GM19025 (cell line): ENCODE measurements around the gene DCP1B.
"Not testable (repeated sequence)": the region's sequence is repeated elsewhere in the genome, so short reads cannot be mapped to it uniquely, and the experiment has no call there.

Experiments used
- ATAC-seq: cut with Tn5 transposase; IDR thresholded peaks from one replicate; pipeline ENCODE4 v1.9.1; 2021; ENCODE audit warnings: mild to moderate bottlenecking, low read depth, moderate library complexity; ENCODE audit not compliant: unreplicated experiment

DCP1B gene

DNA sequence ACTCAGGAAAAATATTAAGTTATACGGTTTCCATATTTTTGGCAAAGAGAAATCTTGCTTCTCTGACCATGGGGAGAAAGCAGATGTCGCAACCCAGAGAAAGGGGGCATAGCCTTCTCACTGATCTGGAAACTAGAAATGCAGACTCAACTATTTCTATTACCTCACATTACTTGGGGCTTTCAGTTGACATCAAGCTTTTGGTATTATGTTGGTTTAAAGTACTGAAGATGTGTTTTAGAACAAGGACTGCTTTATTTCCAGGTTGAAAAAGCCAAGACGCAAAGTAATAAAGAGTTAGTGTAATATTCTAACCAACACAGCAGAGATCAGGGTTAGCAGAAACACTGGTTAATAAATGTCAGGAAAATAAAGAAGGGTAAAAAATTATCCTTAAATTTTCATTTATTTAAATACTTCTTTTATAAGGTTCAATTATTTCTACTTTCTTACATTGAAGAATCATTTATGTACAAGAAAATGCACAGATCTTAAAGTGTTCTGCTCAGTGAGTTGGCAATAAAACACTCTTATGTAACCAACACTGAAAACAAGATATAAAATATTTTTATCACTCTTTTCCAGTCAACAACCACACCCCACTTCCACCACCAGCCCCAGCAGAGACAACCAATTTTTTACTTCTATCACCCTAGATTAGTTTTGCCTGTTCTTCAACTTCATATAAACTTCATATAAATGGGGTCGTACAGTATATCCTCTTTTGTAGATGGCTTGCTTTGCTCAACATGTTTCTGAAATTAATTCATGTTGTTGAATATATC is 26.0 kb downstream of the DCP1B start:
- ATAC-seq: no peak

DNA sequence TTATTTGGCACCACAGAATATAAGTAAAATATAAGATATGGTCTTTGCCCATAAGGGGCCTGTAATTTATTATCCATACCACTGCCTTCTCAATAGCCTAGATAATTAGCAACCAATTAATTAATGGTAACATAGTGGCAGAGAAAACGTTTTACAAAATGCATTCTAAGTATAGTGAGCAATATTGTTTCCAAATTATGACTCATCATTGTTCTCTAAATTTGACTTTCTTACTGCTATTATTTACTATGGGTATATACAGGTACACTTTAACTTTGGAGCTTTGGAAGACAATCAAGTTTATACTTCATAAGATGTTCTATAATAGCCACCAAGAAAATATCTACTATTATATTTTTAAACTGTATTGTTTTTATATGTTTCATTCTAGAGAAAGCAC is 26.7 kb downstream of the DCP1B start:
- no peak for ATAC-seq

DNA sequence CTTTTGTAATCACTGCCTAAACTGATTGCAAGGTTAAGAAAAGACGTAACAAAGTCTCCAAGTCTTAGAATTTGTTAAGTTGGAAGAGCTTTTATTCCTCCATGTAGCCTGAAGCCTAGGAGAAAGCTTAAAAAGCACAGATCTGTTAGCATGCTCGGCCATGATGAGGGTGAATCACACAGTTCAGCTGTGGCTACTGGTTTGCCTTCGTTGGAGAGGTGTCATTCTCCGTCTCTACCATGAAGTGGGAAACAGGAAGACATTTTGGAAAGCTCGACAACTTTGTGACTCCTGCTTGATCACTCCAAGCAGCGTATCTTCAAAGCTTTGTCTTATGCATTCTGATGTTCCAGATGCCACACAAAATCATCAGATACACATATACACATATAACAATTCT is 27.1 kb downstream of the DCP1B start:
- ATAC-seq: no peak

DNA sequence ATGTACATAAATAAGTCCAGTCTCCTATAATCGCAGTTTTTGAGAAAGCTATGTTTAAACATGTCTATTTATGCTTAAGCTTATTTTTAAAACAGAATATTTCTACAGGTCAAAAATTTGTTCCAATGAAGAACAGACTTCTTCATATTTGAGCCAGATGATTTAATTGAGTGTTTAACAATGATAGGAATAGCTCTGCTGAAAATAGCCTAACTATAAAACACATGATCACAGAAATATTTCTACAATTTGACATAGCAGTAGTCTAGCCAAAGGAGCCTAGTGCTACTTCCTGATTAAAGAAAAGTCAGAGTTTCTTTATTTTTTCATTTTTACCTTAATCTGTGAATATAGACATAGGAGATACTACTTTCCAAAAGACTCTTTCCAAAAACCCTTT is 29.4 kb downstream of the DCP1B start:
- no peak for ATAC-seq

DNA sequence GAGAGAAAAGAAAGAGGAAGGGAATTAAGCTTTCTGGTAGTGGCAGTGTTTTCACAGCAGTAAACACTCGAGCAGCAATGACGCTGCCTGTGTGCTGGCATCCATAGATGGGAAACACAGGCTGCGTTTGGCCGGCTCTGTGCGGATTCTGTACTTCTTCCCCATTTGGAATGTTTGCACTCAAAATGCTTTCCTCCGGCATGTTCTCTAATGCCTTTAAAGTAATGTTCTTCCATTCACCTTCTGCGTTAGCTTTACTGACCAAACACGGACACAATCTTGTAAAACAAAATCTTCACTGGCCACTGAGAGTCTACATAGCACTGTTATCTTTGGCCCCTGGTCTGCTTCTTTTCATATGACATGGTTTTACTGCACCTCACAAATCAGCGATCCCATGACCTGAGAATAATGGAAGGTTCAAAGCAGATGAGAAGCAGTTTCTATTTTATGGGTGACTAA is 31.4 kb downstream of the DCP1B start:
- no peak for ATAC-seq

DNA sequence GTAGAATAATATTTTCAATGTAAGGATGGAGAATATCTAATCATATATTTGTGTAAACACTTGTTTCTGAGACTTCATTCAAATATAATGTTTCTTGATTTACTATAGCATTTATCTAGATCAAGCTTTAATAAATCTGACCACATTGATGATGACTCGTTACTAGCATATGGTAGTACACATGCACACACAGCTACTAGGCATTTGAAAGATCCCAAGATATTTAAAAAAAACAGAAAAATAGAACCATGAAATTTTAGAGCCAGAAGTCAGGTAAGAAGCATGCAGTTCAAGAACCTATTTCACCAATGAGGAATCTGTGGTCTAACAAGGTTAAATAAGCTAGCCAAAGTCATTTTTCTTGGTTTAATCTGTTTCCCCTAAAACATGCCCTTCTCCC is 32.0 kb downstream of the DCP1B start:
- no peak for ATAC-seq

DNA sequence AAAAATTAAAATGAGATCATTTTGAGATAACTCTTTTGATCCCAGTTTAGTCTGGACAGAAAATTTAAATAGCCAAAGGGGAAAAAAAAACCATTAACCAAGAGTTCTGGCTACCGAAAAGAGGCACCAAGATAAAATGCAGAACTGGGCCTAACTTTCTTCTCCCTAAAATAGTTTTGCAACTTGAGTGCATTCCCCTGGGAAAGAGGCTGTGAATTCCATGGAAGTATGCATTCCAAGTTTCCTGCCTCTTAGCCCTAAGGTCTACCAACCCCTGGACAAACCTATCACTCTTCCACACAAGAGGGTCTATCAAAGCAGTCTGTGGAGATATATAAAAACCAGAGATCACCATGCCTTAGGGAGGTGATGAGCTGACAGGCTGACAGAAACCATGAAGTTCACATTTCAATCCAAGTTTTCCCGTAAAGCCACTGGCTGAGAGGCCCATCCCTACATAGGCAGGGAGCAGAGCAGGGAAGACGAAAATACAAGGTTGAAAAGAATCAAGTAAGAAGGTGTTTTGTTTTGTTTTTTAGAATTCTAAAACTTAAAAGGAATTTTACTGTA is 33.8 kb downstream of the DCP1B start:
- no peak for ATAC-seq

DNA sequence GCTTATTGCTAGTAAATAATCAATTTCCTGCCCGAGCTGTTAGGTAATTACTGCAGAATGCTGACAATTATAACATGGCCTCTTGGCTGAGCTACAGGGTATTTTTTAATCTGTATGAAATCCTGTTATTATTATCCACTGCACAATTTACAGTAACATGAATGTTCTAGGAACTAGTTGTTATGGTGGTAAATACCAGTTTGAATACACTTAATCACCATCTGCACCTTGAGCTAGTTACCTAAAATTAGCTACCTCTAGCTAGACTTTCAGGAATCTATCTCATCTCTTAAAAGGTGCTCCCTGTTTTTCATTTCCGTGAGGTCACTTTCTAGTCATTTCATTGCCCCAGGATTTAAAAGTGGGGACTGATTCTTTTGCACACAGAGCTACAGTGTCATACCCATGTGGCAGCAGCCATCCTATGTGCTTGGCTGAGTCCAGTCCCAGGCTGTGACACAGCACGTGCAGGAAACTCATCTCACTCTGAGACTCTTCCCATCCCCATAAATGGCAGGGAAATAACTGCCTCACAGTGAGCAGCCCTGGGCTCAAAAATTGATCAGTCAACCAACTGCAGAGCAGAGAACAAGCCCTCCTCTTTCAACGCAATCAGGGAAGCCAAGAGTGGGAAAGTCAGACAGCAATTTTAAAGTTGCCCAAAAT is 37.6 kb downstream of the DCP1B start:
- no peak for ATAC-seq

DNA sequence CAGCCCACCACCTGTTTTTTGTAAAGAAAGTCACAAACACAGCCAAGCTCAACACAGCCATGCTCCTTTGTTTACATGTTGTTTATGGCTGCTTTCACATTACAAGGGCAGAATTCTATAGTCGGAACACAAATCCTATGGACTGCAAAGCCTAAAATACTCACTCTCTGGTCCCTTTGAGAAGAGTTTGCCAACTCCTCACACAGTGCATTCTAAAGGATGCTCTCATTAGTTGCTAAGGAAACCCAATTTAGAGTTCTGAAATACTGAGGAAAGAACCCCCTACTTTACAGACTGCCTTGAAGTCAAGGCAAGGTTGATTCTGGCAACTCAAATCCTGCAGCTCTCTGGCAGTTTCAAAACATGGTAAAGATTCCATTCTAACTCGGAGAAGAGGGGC is 38.3 kb downstream of the DCP1B start:
- no peak for ATAC-seq

DNA sequence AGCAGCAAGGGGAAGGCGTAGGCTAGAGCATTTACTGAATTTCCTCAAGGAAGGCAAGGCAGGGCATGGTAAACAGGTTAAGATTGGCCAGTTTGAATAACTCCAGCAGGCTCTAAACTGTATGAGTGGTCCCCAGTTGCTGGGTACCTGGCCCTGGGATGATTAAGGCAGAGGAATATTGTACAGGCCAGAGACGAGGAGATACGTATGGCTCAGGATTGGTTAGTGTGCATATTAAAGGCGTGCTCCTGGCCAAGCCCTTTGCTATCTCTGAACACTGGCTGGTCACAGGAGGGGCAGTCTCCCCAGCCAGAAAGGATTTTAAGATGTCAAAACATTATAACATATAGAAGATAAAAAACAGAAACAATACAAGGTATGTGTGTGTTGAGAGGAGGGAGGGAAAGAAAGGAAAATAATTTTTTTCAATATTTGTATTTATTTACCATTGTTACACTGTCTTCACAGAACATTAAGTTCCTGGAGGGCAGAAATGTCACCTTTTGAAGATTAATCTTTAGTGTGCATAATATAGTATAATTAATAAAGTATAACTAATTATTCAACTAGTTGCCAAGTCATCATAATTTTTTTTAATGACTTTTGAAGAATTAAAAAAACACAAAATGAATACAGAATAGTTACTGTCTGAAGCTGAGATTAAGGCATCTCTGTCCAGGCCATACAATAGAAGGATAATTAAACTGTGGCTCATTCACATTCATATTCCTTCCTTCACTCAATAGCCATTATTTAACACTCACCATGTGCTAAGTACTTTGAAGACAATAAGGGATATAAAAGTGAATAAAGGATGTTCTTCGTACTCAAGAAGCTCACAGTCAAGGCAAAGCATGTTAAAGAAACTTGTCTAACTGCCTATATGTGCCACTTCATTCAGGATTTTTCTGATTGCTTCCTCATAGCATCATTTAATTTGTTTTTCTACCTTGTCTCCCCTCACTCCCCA is 41.9 kb downstream of the DCP1B start:
- ATAC-seq: no peak

DNA sequence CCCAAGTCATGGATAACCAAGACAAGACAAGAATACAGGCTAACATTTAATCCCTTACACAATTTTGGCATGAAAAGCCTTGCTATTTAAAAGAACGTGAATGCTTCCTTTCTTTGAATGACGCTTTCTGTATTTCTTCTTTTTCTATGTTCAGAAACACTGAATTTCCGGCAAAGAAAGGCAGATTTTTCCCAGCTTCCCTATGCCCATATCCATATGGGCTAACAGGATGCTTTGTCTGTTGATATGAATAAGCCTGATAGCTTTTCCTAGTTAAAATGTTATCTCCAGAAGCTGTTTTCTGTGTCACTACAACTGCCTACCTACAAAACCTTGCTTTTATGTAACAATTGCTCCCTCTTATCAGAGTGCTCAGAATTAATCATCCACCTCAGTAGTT is 47.5 kb downstream of the DCP1B start:
- ATAC-seq: no peak

DNA sequence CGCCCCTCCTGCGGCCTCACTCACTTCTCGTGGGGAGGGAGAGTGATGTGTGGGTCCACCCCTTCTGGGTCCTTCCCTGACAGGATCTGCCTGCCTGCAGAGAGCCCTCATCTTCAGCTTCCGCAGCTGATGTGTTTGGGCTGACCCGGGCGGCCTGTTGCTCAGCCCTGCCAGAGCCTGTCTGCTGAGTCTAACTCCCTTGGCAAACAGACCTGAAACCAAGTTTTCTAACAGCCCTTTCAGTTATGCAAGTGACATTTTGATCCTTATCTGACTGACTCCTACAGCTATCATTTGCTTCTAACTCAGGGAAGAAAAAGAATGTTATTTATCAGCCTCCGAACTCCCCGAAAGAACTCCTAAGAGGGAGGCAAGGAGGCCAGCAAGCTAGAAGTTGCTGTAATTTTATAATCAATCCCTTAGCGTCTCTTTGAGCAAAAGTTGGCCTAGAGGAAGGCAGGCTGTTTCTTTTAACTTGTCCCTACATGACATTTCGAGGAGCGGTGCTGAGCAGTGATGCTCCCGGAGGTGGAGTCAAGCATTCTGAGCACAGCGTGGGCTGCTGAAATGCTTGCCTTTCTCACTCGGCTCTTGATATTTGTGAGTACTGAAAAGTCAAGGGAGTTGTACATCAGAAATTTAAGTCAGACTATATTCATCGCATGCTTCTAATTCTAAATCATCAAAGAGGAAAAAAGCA is 54.3 kb downstream of the DCP1B start:
- no peak for ATAC-seq

DNA sequence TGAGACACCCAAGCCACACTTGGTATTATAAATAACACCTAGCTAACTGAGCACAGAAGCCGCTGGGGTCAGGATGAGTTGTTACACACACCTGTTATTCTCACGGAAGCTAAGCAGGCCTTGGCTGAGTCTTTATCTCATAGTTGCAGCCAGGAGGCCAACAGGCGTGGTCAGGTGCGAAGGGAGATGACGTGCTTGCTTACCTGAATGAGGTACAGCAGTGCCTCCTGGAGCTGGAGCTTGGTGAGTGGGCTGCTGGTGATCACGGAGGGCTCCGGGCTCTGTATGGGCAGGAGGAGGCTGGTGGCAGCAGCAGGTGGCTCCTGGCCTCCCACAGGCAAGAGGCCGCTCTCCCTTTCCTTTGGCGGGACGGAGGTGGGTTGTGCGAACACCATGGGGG is 55.4 kb downstream of the DCP1B start:
- no peak for ATAC-seq

DNA sequence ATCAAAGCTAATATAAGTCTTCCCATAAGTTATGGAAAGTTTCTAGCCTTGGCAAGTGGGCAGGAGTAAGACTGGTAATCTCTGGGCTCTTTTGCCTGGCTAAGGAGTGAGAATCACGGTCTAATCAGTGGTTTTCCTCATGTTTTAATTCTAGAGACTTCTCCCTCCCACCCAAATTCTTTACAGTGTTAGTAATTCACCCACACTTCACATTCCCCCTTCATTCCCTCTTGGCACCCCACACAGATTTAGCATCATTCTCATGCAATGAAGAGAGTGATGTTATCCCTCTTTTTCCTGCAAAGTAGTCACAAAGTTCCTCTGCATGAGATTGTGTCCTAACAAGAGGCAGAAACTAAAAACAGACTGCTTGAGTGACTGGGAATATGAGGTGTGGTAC is 57.2 kb downstream of the DCP1B start:
- no peak for ATAC-seq

DNA sequence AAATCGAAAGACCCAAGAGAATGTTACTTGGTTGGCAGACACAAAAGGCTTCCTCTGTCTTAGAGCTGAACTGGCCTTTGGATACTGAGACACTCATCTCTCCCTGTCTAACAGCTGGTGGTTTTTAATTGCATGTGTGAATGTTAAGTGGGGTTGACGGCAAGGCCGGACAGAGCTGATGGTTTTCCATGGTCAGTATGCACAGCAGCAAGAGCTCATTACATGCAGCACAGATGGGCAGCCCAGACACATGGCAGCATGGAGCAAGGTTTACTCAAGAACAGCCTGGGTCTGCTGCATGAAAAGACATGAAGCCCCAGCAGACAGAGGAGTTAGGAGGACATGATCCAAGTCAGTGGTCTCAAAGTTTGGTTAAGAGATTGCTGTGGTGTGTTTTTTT is 58.0 kb downstream of the DCP1B start:
- no peak for ATAC-seq

DNA sequence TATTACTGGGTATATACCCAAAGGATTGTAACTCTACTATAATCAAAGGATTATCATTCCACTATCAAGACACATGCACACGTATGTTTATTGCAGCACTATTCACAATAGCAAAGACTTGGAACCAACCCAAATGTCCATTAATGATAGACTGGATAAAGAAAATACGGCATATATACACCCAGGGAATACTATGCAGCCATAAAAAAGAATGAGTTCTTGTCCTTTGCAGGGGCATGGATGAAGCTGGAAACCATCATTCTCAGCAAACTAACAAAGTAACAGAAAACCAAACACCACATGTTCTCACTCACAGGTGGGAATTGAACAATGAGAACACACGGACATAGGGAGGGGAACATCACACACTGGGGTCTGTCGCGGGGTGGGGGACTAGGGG is 58.8 kb downstream of the DCP1B start:
- not testable (repeated sequence) for ATAC-seq

DNA sequence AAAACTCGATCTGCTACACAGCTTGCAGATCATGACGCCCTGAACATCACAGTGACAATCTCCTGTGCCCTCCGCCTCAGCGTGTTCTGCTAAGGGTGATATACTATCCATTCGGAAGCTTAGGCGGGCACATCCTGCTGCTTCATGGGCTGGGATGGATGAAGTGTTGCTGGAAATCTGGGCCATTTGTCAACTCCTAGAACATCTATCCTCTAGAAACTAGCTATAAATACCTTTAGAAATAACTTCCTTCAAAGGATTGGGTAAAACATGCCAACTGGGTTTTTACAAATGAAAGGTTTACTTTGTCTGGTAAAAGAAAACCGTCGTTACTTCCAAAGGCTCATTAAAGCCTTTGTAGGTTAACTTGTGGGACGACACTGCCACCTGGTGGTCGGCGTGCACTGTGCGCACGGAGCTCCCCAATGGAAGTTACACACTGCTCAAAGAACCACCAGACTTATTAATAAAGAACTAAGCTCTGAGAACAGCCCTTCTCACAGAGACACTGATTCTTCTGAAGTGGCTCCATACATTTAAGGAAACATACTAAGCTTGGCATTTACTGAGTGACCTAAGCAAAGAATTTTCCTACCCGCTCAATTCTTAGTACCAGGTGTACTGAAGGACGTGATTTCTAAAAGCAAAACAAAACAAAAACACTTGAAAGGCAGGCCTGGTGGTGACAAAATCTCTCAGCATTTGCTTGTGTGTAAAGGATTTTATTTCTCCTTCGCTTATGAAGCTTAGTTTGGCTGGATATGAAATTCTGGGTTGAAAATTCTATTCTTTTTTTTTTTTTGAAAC is 64.3 kb downstream of the DCP1B start:
- no peak for ATAC-seq

DNA sequence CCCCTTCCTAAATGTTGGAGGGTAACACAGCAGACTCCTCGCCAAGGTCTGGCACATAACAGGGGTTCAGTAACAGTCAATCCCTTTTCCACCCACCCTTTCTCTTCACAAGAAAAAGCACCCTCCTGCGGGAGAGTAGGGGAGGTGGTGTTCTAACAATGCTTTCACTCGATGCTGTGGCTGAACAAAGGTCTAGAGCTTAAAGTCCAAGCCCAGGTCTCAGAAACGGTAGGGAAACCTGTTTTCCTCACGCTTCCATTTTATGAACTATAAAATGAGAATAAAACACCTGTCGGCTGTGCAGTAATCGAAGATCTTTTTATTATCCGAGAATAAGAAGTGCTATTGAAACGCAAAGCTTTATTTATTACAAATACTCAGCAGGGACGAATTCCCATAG is 64.9 kb downstream of the DCP1B start:
- ATAC-seq: no peak

DNA sequence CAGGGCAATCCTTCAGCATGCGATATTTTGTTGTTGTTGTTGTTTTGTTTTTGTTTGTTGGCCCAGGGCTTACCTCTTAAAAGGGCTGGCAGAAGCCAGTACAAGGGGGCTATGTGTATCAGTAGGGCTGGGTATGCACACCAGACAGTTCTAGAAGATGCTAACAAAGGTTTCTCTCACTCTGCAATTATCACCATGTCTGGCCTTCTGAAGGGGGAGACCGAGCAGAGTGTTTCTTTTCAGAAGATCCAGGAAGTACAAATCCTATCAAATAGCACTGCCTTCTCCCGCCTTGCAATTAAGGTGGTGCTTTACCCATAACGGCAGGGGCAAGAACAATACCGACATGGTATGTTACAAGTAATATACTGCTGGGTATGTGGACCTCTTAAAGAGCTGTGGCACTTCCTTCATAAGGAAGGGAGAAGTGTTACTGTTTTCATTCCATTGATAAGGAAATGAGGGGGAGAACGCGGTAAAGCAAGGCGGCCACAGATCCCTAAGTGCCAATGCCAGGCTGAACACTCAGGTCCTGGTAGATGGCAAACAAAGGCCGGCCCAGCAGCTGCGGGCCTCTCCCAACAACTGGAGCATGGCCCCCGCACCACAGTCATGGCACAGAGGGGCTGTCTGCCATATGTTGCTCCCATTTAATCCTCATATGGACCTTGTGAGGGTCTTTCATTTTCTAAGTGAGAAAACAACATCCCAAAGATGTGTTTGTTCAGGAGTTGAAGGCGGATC is 66.6 kb downstream of the DCP1B start:
- no peak for ATAC-seq
